Stimulated activated CD4-positive, alpha-beta T cell treated with anti-CD3 and anti-CD28 coated beads, Interleukin-12 subunit alpha, Interleukin-12 subunit beta, amount 100 ng/mL, for 48 hours (primary cell): ENCODE results near the gene KDM4F.
"Not testable (repeated sequence)": the region's sequence is repeated elsewhere in the genome, so short reads cannot be mapped to it uniquely, and the experiment has no call there.

Experiments used
- DNase-seq, 3 donors: peaks; one replicate each; pipeline ENCODE4 v3.0.0-alpha.2; 2020; ENCODE audit warnings: low read depth in 2 of 3, low spot score in 1 of 3

Gene KDM4F

GRCh38 chr11:95049122-95049521 lies at the start of gene KDM4F:
TSS of gene KDM4F (plus strand) at chr11:95049422.
- not testable (repeated sequence) for DNase-seq

- DNase-seq, result no peak
Measured at GRCh38 chr11:95003716-95004115, 45.5 kb upstream of the KDM4F start.

- no peak for DNase-seq
Measured at GRCh38 chr11:95005642-95006041, 43.6 kb upstream of the KDM4F start.

- DNase-seq, result no peak
Measured at GRCh38 chr11:95011376-95011775, 37.8 kb upstream of the KDM4F start.

GRCh38 chr11:95014184-95014821 lies 34.9 kb upstream of the KDM4F start:
- no peak for DNase-seq

GRCh38 chr11:95016139-95016538 lies 33.1 kb upstream of the KDM4F start:
- DNase-seq, result no peak

- not testable (repeated sequence) for DNase-seq
Measured at GRCh38 chr11:95021468-95021867, 27.8 kb upstream of the KDM4F start.

- DNase-seq, result no peak
Measured at GRCh38 chr11:95024958-95025357, 24.3 kb upstream of the KDM4F start, which contains the start of gene KDM4E. TSS of gene KDM4E (plus strand) at chr11:95025258. CDS start at chr11:95025558, 300 bp downstream.

- not testable (repeated sequence) for DNase-seq
Measured at GRCh38 chr11:95025594-95025993, 23.6 kb upstream of the KDM4F start.

- DNase-seq, result no peak
Measured at GRCh38 chr11:95028357-95028756, 20.9 kb upstream of the KDM4F start.

GRCh38 chr11:95033051-95033450 lies 16.2 kb upstream of the KDM4F start:
- no peak for DNase-seq

- no peak for DNase-seq
Measured at GRCh38 chr11:95035316-95035715, 13.9 kb upstream of the KDM4F start.

GRCh38 chr11:95037356-95038035 lies 11.7 kb upstream of the KDM4F start:
- DNase-seq, result not testable (repeated sequence)

GRCh38 chr11:95042239-95042638 lies 7.0 kb upstream of the KDM4F start:
- no peak for DNase-seq

GRCh38 chr11:95042906-95043305 lies 6.3 kb upstream of the KDM4F start:
- no peak for DNase-seq

- DNase-seq, result no peak
Measured at GRCh38 chr11:95044010-95044409, 5.2 kb upstream of the KDM4F start.

GRCh38 chr11:95045812-95046211 lies 3.4 kb upstream of the KDM4F start:
- no peak for DNase-seq

- DNase-seq, result no peak
Measured at GRCh38 chr11:95050595-95051202, 1.5 kb downstream of the KDM4F start.

GRCh38 chr11:95054356-95054755 lies 5.1 kb downstream of the KDM4F start:
- no peak for DNase-seq

GRCh38 chr11:95055283-95055897 lies 6.2 kb downstream of the KDM4F start:
- no peak for DNase-seq

GRCh38 chr11:95057959-95058358 lies 8.7 kb downstream of the KDM4F start:
- no peak for DNase-seq

- DNase-seq, result no peak
Measured at GRCh38 chr11:95058621-95059020, 9.4 kb downstream of the KDM4F start.
